GM19372 (cell line): Measurements from ENCODE around the gene GPT2.

Experiments
- ATAC-seq: cut with Tn5 transposase; IDR thresholded peaks from one replicate; pipeline ENCODE4 v1.9.1; 2021; ENCODE audit warnings: mild to moderate bottlenecking, low read depth, moderate library complexity; ENCODE audit not compliant: unreplicated experiment

Gene GPT2, protein sequence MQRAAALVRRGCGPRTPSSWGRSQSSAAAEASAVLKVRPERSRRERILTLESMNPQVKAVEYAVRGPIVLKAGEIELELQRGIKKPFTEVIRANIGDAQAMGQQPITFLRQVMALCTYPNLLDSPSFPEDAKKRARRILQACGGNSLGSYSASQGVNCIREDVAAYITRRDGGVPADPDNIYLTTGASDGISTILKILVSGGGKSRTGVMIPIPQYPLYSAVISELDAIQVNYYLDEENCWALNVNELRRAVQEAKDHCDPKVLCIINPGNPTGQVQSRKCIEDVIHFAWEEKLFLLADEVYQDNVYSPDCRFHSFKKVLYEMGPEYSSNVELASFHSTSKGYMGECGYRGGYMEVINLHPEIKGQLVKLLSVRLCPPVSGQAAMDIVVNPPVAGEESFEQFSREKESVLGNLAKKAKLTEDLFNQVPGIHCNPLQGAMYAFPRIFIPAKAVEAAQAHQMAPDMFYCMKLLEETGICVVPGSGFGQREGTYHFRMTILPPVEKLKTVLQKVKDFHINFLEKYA

DNA sequence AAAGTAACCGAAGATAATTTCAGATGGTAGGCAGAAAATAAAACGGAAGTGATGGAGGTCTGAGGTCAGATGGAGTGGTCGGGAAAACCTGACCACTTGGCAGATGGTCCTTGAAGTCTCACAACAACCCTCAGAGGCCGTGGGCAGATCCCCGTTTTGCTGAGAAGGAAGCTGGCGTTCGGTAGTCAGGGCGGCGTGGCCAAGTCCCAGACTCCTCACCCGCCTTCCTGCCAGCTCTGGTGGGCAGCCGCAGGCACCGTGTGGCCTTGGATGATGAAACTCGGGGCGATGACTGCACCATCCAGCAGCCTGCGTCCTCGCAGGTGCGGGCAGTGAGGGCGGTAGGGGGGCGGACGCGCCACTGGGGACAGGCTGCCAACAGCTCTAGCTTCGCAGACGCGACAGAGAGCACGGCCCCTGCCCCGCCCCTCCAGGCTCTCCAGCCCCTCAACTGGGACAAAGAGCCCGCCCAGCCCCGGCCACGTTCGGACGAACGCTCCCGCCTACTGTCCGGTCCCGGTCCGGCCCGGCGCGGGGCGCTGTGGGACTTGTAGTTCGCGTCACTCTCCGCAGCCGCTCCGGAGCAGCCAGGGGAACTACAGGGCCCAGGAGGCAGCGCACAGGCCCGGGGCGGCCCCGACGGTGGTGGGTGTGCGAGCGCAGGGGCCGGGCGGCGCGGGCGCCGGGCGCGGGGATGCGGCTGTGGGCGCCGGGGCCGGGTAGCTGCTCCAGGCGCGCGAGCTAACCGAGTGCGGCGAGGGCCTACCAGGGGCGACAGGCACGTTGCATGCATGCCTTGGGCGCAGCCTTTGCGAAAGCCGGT, at the start of gene GPT2:
Gene GPT2 (plus strand): TSS at position 673 of the 823 bp plus-strand sequence. CDS start 354 bp downstream, outside the sequence.
- peak; percentile 97 for ATAC-seq

DNA sequence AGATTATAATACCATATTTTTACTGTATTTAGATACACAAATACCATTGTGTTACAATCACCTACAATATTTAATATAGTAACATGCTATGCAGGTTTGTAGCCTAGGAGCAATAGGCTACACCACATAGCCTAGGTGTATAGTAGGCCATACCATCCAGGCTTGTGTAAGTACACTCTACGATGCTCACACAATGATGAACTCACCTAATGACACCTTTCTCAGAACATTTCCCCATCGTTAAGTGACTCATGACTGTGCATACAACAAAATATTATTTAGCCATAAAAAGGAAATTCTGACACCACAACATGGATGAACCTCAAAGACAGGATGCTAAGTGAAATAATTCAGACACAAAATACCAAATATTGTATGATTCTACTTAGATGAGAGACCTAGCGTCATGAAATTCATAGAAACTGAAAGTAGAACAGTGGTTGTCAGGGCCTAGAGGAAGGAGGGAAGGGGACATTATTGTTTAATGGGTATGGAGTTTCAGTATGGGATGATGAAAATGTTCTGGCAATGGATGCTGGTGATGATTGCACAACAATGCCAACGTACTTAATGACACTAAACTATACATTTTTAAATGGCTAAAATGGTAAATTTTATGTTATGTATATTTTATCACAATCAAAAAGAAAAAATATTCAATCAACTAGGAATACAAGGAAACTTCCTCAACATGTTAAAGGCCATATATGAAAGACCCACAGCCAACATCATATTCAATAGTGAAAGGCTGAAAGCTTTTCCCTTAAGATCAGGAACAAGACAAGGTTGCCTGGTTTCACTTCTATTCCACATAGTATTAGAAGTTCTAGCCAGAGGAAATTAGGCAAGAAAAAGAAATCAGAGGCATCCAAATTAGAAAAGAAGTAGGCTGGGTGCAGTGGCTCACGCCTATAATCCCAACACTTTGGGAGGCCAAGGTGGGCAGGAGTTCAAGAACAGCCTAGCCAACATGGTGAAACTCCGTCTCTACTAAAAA, 47.3 kb upstream of the GPT2 start:
- ATAC-seq = no peak

DNA sequence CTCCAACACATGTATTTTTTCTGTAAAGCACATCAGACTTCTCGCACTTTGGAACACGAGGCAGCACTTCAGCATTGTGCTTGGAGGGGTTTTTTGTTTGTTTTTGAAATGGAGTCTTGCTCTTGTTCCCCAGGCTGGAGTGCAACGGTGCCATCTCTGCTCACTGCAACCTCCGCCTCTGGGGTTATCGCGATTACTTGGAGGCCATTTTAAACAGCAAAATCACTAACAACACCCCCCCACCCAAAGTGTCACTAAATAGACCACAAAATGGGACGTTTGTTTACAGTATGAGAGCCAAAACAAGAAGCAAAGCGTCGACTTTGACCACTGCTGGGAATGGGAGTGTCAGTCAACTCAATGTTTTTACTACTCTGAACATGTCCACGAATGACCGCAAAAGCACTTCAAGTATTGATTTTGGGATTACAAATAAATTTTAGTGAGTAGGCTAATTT, 44.1 kb upstream of the GPT2 start:
- no peak for ATAC-seq

DNA sequence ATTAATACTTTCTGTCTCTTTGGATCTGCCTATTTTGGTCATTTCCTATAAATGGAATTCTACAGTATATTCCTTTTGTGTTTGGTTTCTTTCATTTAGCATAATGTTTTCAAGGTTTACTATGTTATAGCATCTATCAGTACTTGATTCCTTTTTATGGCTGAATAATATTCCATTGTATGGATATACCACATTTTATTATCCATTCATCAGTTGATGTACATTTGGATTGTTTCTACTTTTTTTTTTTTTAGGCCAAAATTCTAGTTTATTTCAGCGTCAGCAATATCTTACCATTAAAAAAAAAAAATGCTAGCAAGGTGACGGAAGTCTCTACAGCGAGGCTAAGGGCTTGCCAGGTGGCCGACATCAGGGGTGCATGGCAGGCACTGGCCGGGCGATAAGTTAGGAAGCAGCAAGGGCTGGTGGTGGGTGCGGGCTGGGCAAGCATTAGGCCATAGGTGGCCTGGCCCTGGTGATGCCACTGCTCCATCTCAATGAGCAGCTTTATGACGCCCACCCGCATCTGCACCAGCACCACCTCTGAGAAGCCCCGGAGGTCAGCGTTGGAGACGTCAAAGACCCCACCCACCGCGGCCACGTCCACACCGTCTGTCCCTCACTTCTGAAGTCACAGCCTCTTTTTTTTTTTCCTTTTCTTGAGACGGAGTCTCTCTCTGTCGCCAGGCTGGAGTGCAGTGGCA, 41.8 kb upstream of the GPT2 start:
- ATAC-seq = no peak

DNA sequence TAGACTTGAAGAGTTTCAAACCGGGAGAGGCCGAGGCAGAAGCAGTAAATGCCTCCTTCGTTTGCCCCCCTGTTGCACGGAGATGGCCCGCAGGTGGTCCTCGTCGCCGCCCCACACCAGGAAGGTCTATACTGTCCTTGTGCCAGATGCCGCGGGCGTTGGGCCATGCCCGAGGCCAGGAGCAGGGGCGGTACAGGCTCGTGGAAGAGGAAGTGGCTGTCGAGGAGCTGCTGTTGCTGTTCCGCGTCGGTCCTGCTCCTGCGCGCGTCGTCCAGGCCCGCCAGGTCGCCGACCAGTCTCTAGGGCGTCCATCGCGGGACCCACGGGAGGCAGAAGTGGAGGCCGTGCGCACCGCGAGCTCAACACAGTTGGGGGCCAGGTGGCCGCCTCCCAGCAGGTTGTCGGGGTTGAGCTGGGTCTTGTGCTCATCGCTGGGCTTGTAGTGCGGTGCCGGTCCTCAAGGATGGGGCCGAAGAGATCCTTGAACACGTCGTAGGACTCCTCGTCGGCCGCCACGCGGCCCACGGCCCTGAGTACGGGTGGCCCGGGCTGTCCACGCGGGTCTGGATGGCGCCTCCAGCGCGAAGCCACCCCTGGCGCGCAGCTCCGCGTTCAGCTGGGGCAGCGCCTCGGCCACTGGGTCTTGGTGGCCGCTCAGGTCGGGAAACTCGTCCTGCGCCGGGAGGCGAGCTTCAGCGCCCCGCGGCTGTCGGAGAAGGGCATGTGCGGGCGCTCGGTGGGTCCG, 40.1 kb upstream of the GPT2 start:
- ATAC-seq = no peak

DNA sequence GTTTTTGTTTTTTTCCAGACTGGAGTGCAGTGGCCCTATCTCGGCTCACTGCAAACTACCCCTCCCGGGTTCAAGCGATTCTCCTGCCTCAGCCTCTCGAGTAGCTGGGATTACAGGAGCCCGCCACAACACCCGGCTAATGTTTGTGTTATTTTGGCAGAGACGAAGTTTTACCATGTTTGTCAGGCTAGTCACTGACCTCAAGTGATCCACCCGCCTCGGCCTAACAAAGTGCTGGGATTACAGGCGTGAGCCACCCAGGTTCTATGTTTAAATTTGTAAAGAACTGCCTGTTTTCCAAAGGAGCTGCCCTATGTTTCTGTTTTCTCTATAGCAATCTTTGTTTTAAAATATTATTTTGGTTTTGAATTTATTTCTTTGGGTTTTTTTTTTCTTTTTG, 39.4 kb upstream of the GPT2 start:
- ATAC-seq = no peak

DNA sequence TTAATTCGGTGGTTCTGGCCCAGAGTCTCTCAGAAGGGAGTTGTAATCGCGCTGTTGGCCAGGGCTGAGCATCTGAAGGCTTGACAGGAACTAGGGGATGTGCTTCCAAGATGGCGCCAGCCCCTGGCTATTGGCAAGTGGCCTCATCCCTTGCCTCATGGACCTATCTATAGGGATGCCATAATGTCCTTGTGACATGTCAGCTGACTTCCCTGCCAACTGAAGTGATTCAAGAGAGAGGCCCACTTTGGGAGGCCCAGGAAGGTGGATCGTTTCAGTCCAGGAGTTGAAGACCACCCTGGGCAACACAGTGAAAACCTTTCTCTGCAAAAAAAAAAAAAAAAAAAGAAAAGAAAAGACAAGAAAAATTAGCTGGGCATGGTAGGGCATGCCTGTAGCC, 38.2 kb upstream of the GPT2 start:
- ATAC-seq = no peak

DNA sequence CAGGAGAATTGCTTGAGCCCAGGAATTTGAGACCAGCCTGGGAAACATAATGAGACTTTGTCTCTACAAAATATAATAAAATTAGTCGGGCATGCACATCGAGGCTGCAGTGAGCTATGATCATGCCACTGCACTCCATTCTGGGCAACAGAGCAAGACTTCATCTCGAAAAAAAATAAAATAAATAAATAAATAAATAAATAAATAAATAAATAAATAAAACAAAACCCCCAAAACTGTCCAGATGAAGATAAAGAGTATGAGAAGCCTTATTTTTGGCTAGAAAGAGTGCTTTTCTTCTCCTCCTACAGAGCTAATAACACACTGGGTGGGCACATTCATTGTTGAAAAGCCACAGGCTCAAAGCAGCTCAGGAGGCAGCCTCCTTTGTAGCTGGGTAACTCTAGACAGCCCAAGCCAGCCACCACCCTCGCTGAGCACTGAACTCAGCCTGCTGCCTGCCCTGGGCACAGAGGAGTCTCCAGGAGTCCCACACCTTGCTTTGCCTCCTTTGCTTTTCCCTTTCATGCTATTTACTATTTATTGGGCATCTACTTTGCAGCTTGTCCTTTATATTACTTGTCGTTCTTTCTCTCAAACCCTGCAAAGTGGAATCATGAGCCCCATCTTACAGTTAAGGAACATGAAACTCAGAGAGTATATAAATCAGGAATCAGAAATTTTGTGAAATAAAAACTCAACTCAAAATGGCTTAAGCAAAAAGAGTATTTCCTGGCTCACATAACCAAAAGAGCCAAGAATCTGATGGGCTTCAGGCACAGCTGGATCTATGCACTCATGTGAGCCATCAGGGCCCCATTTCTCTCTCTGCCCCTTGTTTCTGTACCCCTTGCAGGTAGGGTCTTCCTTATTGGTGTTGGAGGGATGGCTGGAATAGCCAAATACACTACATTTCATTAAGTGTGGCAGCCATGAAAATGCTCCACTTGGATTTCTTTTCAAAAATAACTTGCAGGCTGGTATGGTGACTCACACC, 35.1 kb upstream of the GPT2 start:
- no peak for ATAC-seq

DNA sequence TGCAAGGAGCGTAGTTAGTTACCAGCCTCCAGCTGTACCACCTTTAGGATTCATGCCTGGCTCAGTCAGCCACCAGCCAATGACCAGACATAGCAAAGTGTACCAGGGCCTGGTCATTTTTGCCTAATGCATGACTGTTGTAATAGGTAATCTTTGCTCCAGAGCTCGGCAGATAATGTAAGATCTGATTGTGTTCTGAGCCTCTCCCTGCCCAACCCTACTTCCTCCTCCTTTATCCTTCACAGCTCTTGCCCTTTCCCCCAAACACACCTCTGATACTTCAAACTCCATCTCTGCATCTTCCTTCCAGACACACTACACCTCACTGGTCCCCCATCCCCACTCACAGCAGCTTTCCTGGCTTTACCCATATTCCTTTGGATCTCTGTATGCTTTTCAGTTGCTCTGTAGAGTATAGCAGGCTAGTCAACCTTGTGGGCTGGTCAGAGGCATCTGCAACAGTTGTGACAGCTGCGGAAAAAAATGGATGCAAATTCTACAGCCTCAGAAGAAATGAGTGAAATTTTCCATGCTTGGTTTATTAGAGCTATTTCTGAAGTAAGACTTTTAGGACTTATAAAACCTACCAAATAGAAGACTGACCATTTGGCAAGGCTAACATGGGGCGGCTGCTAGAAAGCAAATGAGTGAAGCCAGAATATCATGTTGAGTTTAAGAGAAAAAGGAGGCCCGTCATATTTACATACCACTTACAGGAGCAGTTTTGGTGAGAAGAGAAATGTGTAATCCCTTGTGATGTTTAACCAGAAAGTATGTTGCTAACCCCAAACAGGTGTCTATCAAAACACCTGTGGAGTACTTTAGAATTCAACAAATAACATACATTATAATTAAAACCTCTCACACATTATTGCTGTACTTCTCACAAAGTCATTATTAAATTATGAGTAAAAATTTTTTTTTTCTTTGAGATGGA, 33.3 kb upstream of the GPT2 start:
- ATAC-seq = peak; percentile 60

DNA sequence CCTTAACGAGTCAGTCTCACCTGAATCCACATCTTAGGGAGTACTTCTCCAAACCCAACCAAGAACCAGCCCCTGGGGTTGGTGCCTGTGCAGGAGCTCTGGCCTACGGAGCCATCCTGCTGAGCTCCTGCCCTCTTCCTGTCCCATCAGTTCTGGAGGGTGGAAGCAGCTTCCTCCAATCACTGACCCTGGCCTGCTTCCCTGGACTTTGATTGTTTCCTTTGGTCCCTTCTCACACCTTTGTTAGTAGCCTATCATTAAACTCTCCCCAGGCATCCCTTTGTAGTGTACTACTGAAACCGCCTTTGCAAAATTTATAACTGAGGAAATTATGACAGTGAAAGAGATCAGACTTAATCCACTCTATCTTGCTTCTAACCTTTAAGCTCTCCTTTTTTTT, 32.0 kb upstream of the GPT2 start:
- no peak for ATAC-seq

DNA sequence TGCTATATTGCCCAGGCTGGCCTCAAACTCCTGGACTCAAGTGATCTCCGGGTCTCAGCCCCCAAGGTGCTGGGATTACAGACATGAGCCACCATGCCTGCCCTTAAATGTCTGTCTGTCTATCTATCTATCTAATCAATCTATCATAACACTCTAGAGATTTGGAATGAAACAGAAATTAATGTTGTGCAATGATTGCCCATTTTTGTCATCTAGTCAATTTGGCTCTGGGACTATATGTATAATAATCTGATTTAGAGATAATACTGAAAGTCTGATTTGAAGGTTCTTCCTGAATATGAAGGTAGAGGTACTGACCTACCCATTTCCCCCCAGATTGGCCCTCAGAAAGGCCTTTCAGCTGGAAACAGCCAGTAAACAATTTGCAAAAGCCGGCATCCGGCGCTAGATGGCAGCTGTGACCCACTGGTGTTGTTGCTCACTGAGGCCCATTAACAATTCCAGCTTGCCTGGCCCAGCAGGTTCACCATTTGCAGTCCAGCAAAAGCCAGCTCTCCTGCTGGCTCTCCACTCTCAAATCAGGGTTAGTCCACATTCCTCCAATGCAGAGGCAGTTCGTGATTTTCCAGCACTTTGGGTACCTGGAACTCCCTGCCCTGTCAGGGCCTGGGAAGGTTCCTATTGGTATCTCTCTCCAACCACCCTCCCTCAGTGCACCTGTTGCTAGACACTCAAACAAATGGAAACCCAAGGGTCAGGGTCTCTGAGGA, 30.3 kb upstream of the GPT2 start:
- ATAC-seq = no peak

DNA sequence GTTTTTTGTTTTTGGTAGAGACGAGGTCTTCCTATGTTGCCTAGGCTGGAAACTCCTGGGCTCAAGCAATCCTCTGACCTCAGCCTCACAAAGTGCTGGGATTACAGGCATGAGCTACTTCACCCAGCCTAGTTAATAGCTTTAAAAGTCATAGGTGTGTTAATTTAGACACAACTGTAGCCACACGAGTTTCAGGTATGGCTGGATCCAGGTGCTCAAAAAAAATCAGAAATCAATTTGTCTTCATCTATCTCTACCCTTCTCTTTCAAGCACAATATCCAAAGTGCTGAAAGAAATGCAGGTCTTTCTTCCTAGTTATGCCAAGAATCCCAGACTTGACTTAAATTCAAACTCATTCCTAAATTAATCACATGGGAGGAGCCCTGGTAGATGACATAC, 29.3 kb upstream of the GPT2 start:
- no peak for ATAC-seq

DNA sequence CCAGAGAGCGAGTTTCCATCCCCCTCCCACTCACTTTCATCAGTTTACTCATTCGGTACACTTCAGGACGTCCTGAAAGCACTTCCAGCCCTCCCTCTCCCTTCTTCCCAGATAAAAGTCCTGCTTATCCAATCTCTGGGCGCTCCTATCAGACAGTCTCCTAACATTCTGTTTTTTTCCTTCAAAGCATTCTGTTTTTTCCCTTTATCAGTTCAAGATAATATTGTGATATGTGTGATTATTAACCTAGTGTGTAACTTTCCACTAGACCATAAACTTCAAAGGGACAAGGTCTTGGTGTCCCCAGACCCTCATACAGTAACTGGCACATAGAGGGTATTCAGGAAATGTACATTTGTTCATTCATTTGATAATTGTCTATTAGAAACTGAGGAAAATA, 28.8 kb upstream of the GPT2 start:
- no peak for ATAC-seq

DNA sequence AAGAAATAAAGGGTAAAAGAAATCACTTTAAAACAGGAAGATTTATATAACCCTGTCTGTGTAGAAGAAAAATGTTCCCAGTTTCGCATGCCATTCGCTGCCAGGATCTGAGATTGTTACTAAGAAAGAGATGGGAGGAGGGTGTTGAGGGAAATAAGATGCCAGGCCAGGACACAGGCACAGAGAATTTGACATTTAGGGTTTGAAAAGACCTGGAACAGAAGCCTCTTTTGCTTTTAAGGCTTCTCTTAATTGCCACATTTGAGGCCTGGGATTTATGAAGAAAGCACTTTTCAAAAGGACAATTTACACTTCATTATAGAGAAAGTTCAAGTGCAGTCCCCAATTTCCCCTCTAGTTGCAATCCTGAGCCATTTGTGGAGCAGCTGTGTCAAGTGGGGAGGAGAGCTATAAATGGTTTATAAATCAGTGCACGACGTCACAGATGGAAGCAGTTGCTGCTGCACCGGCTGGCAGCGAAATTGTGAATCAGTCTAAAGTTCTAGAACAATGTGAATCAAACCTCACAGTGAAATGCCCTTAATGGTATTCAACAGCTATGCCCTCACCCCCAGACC, 26.7 kb upstream of the GPT2 start:
- no peak for ATAC-seq

DNA sequence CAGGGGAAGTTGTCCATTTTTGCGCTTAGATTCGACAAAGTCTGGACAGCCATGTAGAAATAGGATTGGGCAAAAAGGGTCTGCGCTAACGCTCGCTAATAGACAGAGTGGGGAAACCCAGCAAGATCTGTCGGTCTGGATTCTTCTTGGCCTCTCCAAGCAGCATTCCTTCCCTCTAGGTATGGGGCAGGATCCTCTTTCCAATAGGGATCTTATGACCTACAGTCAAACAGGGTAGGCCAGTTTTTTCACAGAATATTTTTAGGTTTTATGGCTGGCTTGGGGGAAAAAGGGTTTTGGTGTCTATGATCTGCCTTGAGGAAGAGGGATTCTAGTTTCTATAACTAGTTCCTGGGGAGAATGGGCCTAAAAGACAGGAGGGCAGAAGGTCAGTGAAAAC, 26.0 kb upstream of the GPT2 start:
- no peak for ATAC-seq

DNA sequence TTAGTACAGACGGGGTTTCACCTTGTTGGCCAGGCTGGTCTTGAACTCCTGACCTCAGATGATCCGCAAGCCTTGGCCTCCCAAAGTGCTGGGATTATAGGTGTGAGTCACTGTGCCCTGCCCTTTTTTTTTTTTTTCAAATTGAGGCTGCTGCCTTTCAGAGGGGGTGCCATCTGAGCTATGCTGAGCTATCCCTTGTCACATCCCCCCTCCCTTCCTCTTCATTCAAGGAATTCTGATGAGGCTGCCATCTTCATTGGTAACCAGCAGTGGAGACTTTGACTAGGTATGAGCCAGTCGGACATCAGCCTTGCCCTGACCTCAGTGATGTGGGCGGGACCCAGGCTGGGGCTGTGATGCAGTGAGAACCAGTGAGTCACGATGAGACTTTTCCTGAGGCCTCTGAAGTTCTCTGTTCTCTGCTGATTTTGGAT, 24.4 kb upstream of the GPT2 start:
- ATAC-seq = no peak
